GM19438 (cell line): Measurements from ENCODE around the gene RCAN3.
"Not testable (repeated sequence)": the region's sequence is repeated elsewhere in the genome, so short reads cannot be mapped to it uniquely, and the experiment has no call there.

Experiments used
- ATAC-seq: cut with Tn5 transposase; IDR thresholded peaks from one replicate; pipeline ENCODE4 v1.9.1; 2021; ENCODE audit warnings: low read depth; ENCODE audit not compliant: unreplicated experiment

RCAN3 gene

GRCh38 chr1:24484199-24484598, 18.4 kb upstream of the RCAN3 start:
- no peak for ATAC-seq

DNA sequence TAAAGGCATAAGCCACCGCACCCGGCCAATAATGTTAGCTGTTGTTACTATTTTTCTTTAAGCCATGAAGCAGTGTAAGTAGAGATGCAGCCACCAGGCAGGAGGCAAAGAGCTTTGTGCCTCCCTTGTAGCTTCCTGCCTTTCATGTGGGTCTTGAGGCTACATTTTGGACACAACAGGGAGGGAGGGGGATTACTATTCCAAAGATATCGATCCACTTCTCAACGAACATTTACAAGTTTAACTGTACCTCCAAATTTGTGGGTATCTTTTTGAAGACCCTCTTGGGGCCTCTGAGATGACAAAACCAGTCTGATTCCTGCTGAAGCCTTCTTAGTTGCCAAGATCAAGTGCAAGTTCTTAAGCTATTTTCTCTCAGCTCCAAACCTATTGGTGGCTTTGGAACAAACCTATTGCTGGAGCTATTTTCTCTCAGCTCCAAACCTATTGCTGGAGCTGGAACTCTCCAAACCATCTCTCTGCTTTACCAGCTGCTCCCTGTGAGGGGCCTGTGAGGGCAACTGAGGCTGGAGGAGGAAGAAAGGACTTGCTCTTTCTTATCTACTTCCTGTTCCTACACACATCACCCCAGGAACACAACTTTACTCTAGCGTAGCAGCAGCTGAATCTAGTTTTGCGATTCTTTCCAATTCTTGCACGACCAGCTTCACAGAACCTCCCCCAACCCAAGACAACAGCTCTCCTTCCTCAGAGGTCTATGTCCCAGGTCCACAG, 16.1 kb upstream of the RCAN3 start:
- no peak for ATAC-seq

GRCh38 chr1:24487455-24487854, 15.2 kb upstream of the RCAN3 start:
- no peak for ATAC-seq

- ATAC-seq: not testable (repeated sequence)
These were observed 14.5 kb upstream of the RCAN3 start for GRCh38 chr1:24488159-24488558.

GRCh38 chr1:24489674-24490073, 13.0 kb upstream of the RCAN3 start:
- no peak for ATAC-seq

GRCh38 chr1:24490101-24490781, 12.4 kb upstream of the RCAN3 start:
- ATAC-seq: no peak

- no peak for ATAC-seq
These were observed 10.9 kb upstream of the RCAN3 start for GRCh38 chr1:24491577-24492360.

DNA sequence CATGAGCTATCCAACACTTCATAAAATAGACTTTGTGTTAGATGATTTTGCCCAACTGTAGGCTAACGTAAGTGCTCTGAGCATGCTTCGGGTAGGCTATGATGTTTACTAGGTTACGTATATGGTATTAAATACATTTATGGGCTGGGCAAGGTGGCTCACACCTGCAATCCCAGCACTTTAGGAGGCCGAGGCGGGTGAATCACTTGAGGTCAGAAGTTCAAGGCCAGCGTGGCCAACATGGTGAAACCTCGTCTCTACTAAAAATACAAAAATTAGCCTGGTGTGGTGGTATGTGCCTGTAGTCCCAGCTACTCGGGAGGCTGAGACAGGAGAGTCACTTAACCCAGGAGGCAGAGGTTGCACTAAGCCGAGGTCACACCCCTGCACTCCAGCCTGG, 9.7 kb upstream of the RCAN3 start:
- not testable (repeated sequence) for ATAC-seq

- ATAC-seq: no peak
These were observed 8.9 kb upstream of the RCAN3 start for GRCh38 chr1:24493785-24494184.

- ATAC-seq: no peak
These were observed 4.0 kb upstream of the RCAN3 start for GRCh38 chr1:24498589-24498988.

- ATAC-seq: no peak
These were observed 2.1 kb upstream of the RCAN3 start for GRCh38 chr1:24500448-24501048.

DNA sequence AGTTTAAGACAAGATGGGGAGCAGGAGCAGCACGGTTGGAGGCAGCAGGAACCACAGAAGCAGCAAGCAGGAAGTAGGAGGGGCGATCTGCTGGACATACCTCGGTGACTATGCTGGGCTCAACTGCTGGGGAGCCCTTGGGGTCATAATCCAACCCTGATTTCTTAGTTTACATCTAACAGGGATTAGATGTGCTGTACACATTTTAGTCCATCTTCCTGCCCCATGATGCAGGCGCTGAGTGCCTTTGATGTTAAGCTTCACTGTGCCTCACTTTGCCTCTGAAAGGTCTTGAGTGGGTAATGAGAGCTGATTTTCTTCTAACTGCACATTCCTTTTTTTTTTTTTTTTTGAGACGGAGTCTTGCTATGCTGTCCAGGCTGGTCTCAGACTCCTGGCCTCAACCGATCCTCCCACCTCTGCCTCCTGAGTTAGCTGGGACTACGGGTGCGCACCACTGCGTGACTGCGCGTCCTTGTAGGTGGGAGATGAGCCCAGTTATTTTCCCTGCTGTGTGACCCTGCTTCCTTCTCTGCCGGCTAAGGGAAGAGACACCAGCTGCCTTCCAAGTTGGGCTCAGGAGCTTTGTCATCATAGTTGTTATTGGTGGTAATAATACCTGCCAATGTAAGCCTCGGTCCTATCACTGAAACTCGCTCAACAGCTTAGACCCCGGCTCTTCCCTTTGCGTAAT, 1.1 kb upstream of the RCAN3 start:
- no peak for ATAC-seq

GRCh38 chr1:24502065-24502708, 449 bp upstream of the RCAN3 start:
- ATAC-seq: no peak

DNA sequence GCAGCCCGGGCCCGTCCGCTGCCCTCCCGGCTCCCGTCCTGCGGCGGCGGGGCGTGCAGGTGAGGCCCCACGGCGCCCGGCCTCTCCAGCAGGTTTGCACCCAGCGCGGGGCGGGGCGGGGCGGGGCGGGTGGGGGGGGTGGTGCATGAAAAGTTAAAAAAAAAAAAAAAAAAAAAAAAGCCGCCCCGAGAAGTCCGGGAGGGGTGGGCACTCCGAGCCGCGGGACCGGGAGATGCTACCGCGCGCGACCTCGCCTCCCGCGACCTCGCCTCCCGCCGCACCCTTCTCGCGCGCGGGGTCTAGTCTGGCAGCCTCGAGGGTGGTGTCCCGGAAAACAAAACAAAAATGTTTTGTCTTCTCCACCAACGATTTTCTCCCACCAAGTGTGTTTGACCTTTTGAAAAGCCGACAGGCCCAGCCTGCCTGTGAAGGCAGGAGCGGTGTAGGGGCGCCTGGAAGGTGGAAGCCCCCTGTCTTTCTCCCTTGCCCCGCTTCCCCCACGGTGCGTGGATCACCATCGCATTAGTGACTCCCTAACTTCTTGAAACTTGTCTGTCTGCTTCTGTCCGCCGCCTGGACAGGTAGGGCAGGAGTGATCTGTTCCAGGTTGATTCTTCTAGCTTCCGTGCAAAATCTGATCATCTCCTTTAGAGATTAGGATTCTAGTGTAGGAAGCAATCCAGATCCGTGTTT, 569 bp downstream of the RCAN3 start:
- no peak for ATAC-seq

DNA sequence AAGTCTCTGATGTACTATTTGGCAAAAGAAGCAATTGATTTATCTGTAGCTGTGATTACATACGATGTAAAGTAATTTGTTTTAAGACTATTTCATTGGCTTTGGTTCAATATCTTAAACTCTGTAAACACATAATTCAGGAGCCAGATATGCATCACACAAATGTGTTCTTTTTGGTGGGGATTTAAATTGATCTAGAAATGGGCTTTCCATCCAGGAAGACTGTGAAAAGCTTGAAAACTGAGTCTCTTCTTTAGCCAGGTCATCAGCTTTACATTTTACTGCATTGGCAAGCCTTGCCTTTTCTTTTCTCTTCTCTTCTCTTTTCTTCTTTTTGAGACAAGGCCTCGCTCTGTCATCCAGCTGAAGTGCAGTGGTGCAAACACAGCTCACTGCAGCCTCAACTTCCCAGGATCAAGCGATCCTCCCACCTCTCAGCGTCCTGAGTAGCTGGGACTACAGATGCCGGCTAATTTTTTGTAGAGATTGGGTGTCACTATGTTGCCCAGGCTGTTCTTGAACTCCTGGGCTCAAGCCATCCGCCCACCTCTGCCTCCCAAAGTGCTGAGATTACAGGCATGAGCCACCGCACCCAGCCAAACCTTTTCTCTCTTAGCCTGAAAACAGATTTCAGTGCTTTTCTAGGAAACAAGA, 1.4 kb downstream of the RCAN3 start:
- no peak for ATAC-seq

DNA sequence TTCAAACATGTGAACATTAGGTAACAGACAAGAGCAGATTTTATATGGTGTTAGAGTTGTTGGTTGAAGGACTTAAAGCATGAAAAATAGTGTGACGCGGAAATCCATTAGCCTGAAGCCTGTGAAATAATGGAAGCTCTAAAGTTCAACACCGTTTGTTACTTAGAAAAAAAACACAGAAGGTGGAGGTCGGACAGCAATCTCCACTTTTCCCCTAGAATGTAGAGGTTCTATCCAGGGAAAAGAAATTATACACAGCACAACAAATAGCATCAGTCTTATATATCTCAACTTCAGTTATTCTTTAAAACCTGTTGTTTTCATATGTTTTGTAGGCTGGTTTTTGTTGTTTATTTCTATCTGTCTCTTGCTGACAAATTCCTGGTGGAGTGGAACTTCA, 1.9 kb downstream of the RCAN3 start:
- ATAC-seq: no peak

GRCh38 chr1:24505816-24506215, 3.2 kb downstream of the RCAN3 start:
- ATAC-seq: no peak

DNA sequence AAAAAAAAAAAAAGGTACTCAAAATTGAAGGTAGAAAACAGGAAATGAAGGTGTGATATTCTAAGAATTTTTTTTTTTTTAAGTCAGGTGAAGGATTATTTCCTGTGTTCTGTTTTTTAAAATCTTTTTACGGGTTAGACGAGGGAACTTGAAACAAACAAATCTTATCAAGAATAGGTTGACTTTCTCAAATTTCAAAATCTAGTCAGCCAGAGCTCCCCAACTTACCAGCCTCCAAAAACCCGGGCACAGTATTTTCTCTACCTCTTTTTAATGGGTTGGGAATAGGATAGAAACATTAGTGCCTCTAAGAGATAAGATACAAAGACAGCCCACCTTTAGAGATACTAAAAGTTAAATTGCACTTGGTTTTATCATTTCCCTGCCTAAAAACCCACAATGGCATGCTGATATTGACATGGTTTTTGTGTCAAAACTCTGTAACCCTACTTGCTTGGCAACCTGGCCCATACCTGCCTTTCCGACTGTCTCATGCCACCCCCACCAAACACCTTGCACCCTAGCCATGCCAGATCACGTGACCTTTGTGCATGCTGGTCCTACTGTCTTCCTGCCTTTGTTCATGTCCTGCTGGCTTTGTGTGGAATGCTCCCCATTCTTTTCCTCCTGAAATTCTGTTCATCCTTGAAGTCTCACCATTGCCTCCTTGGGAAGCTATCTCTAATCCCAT, 4.2 kb downstream of the RCAN3 start:
- no peak for ATAC-seq
